IPS-NIHi11 (cell line): ENCODE measurements around the gene GRM3.

Source experiments
- DNase-seq: peaks from one replicate; pipeline ENCODE4 v3.0.0; 2012; ENCODE audit warnings: mixed read lengths, low spot score

The GRM3 gene

DNA sequence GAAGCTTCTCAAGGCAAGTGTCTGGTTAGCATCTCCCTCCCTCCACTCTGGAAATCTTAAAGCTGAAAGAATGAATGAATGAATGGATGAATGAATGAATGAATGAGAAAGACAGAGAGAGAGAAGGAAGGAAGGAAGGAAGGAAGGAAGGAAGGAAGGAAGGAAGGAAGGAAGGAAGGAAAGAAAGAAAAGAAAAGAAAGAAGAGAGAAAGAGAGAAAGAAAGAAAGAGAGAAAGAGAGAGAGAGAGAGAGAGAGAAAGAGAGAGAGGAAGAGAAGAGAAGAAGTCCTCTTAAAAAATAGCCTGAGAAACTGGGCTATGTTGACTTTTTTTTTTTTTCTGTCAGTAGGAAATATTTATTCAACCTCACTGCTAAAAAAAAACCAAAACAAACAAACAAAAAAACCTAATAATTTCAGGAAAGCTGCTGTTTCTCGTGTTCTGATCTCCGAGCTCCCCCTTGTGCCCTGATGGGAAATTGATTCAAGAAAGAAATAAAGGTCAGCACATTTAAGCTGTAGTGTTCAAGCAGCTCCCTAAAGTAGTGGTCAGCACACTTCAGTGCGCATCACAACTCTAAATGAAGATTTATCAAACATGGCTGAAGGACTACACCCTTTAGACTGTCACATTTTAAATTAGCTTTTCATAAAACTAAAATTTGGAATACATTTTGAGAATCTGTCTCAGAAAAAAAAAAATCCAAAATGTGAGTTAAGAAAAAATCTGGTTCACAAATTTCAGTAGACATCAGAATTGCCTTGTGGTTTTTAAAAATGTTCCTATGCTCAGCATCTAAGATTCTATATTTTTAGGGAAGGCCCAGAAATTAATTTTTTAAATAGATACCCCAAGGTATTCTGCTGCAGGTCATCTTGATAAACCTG lies 261.5 kb downstream of the GRM3 start:
- peak; percentile 21 for DNase-seq

GRCh38 chr7:86908948-86909347 lies 265.2 kb downstream of the GRM3 start:
- DNase-seq, result peak; percentile 42

GRCh38 chr7:86911659-86912058 lies 267.9 kb downstream of the GRM3 start:
- DNase-seq, result no peak

- DNase-seq, result no peak
Measured at GRCh38 chr7:86913709-86914108, 270.0 kb downstream of the GRM3 start.
